IPS-18a (cell line): ENCODE results near the gene CHIT1.

Source experiments
- H3K27ac ChIP-seq: one replicate; pipeline ENCODE4 v1.5.1; 2013; ENCODE audit warnings: low read length
- H3K27me3 ChIP-seq: one replicate; pipeline ENCODE4 v1.6.1; 2013; ENCODE audit warnings: mild to moderate bottlenecking, low read length; ENCODE audit not compliant: control insufficient read depth, insufficient read depth
- H3K36me3 ChIP-seq: one replicate; pipeline ENCODE4 v1.6.1; 2013; ENCODE audit warnings: low read depth, low read length; ENCODE audit not compliant: control insufficient read depth
- H3K4me1 ChIP-seq: one replicate; pipeline ENCODE4 v1.6.1; 2013; ENCODE audit warnings: low read depth, low read length; ENCODE audit not compliant: control insufficient read depth
- H3K4me3 ChIP-seq: one replicate; pipeline ENCODE4 v1.5.1; 2013; ENCODE audit warnings: low read length
- H3K9ac ChIP-seq: one replicate; pipeline ENCODE4 v1.6.1; 2013; ENCODE audit warnings: mild to moderate bottlenecking, low read length, moderate library complexity
- H3K9me3 ChIP-seq: one replicate; pipeline ENCODE4 v1.6.1; 2013; ENCODE audit warnings: low read depth, low read length; ENCODE audit not compliant: control insufficient read depth

The CHIT1 gene

DNA sequence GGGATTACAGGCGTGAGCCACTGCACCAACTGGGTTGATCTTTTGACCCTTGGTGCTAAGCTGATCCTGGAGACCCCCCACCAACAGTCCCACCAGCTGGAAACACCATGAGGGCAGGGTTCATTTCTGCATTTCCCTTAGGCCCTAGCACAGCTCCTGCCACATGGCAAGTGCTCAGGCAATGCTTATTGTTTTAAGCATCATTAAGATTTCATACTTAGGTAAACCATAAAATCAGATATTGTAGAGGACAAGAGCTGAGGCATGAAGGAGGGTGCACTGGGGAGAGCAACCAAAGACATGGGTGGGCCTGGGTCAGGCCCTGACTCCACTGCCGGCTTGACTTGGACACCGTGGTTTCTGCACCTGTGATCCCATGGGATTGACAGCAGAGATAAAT is 17.7 kb downstream of the CHIT1 start:
- Histone ChIP-seq H3K4me3 (no peak overlapping the region), H3K27me3 (no peaks in the 10 kb centered on the region), H3K36me3 (no peaks in the 10 kb centered on the region), H3K9ac (no peak overlapping the region), H3K27ac (no peak overlapping the region), H3K4me1 (peaks cover 5% of the 10 kb centered on the region), H3K9me3 (no peaks in the 10 kb centered on the region)

- Histone ChIP-seq H3K9ac (no peak overlapping the region), H3K4me3 (no peak overlapping the region), H3K27me3 (no peaks in the 10 kb centered on the region), H3K4me1 (peaks cover 3% of the 10 kb centered on the region), H3K9me3 (no peaks in the 10 kb centered on the region), H3K27ac (no peak overlapping the region), H3K36me3 (no peaks in the 10 kb centered on the region)
Observed at GRCh38 chr1:203210988-203211387, 18.5 kb downstream of the CHIT1 start.

DNA sequence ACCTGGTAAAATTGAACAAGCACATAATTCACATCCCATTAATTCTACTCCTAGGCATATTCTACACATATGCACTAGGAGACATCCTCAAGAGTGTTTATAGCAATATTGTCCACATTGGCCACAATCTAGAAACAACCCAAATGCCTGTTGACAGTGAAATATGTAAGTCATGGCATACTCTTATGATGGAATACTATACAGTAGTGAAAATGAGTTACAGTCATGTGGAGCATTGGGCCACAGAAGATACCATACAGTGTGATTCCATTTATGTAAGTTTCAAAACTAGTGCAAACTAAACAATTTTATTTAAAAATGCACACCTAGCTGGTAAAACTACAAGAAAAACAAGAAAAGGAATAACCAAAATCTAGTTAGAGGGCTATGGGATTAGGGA is 19.1 kb downstream of the CHIT1 start:
- Histone ChIP-seq H3K27me3 (no peaks in the 10 kb centered on the region), H3K4me3 (no peak overlapping the region), H3K9me3 (no peaks in the 10 kb centered on the region), H3K4me1 (no peaks in the 10 kb centered on the region), H3K9ac (no peak overlapping the region), H3K27ac (no peak overlapping the region), H3K36me3 (no peaks in the 10 kb centered on the region)

GRCh38 chr1:203208181-203208580 is 21.3 kb downstream of the CHIT1 start:
- Histone ChIP-seq H3K36me3 (no peaks in the 10 kb centered on the region), H3K4me3 (no peak overlapping the region), H3K4me1 (no peaks in the 10 kb centered on the region), H3K27me3 (no peaks in the 10 kb centered on the region), H3K27ac (no peak overlapping the region), H3K9ac (no peak overlapping the region), H3K9me3 (no peaks in the 10 kb centered on the region)

- Histone ChIP-seq H3K4me1 (no peaks in the 10 kb centered on the region), H3K27me3 (no peaks in the 10 kb centered on the region), H3K9ac (no peak overlapping the region), H3K9me3 (no peaks in the 10 kb centered on the region), H3K4me3 (no peak overlapping the region), H3K27ac (no peak overlapping the region), H3K36me3 (no peaks in the 10 kb centered on the region)
Observed at GRCh38 chr1:203207751-203208150, 21.7 kb downstream of the CHIT1 start.

DNA sequence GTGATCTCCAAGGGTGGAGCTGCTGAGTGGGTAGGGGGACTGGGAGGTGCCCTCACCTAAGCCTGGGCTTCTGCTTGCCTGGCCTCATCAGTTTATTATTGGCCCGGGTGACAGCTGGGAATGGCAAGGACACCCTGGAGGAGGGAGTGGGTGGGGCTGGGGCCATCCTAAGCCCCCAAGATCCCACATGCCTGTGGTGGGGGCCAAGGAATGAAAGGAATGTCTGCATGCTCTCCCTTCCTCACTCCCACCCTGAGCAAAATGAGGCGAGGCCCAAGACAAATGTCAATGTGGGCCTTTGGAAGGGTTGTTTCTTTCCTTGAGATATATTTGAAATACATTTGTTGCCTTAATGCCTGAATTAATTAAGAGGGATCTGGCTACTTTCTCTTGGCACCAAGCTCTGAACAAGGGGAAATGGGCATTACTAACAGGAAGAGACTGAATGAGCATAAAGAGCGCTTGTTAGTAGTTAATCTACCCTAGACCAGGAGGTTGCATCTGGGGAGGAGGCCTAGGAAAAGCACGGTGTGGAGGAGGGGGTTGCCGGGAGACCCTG is 23.3 kb downstream of the CHIT1 start:
- H3K27ac ChIP-seq, result no peak overlapping the region
- no peak overlapping the region for H3K9ac ChIP-seq
- no peak overlapping the region for H3K4me3 ChIP-seq
- no peaks in the 10 kb centered on the region for H3K36me3 ChIP-seq
- no peaks in the 10 kb centered on the region for H3K4me1 ChIP-seq
- no peaks in the 10 kb centered on the region for H3K27me3 ChIP-seq
- no peaks in the 10 kb centered on the region for H3K9me3 ChIP-seq

- Histone ChIP-seq H3K27me3 (no peaks in the 10 kb centered on the region), H3K4me1 (no peaks in the 10 kb centered on the region)
Observed at GRCh38 chr1:203204756-203205155, 24.7 kb downstream of the CHIT1 start.

GRCh38 chr1:203202431-203203245 is 26.8 kb downstream of the CHIT1 start:
- Histone ChIP-seq H3K27me3 (no peaks in the 10 kb centered on the region), H3K9ac (no peak overlapping the region), H3K36me3 (no peaks in the 10 kb centered on the region), H3K9me3 (no peaks in the 10 kb centered on the region), H3K27ac (no peak overlapping the region), H3K4me1 (no peaks in the 10 kb centered on the region), H3K4me3 (no peak overlapping the region)

More at GRCh38 chr1:203204756-203205155, 24.7 kb downstream of the CHIT1 start:
- H3K27ac ChIP-seq, result no peak overlapping the region
- H3K9ac ChIP-seq, result no peak overlapping the region
- H3K9me3 ChIP-seq, result no peaks in the 10 kb centered on the region
- H3K36me3 ChIP-seq, result no peaks in the 10 kb centered on the region
- no peak overlapping the region for H3K4me3 ChIP-seq

DNA sequence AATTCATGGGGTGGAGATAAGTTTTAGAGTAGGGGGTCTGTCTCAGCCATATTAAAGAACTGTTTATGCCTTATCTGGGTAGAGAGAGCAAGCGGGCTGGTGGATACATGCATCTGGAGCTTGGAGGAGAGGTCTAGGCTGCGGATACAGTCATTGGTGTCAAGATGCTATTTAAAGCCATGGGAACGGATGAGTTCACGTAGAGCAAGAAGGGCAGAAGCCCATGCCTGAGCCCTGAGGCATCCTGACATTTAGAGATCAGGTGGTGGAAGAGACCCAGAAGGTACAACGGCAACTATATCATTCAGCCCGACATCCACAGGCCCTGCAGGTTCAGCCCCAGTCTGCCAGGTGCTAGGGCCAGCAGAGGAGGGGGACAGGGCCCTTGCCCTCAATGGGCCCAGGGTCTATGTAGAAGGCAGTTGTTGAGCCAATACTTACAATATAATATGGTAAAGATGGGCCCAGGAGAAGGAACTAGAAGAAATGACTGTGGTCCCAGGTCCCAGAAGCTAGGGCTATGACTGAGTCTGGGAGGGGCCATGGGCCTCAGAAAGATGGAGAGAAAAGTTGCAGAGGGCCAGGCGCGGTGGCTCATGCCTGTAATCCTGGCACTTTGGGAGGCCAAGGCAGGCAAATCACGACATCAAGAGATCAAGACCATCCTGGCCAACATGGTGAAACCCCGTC is 27.8 kb downstream of the CHIT1 start:
- Histone ChIP-seq H3K27me3 (no peaks in the 10 kb centered on the region), H3K4me1 (no peaks in the 10 kb centered on the region), H3K4me3 (no peak overlapping the region), H3K9ac (no peak overlapping the region), H3K27ac (no peak overlapping the region), H3K36me3 (no peaks in the 10 kb centered on the region), H3K9me3 (no peaks in the 10 kb centered on the region)

DNA sequence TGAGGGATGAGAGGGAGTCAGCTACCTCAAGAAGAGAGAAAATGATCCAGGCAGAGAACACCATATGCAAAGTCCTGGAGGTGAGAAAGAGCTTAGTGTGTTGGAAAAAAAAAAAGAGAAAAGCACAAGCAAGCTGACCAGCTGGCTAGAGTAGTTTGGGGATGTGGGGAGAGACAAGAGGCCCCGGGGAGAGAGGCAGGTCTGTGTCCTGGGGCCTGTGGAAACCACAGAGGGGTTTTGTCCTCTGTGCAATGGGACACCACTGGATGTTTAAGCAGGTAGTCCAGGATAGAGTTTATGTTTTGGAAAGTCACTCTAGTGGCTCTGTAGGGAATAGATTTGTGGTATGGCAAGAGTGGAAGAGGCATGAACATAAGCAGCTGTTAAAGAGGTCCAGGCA is 28.6 kb downstream of the CHIT1 start:
- no peaks in the 10 kb centered on the region for H3K27me3 ChIP-seq
- no peak overlapping the region for H3K27ac ChIP-seq
- H3K36me3 ChIP-seq, result no peaks in the 10 kb centered on the region
- H3K4me1 ChIP-seq, result no peaks in the 10 kb centered on the region
- H3K4me3 ChIP-seq, result no peak overlapping the region
- no peaks in the 10 kb centered on the region for H3K9me3 ChIP-seq
- H3K9ac ChIP-seq, result no peak overlapping the region

- H3K9me3 ChIP-seq, result no peaks in the 10 kb centered on the region
- no peak overlapping the region for H3K4me3 ChIP-seq
- no peak overlapping the region for H3K27ac ChIP-seq
- no peaks in the 10 kb centered on the region for H3K36me3 ChIP-seq
- H3K4me1 ChIP-seq, result no peaks in the 10 kb centered on the region
- H3K9ac ChIP-seq, result no peak overlapping the region
- no peaks in the 10 kb centered on the region for H3K27me3 ChIP-seq
Observed at GRCh38 chr1:203199816-203200571, 29.5 kb downstream of the CHIT1 start.
